GM12872 (cell line): ENCODE results near the gene UBAP2L.
A peak's percentile ranks its signal among the peaks of the same experiment; 100 is the strongest.

Experiments used
- TF ChIP-seq, protein P1 (sequence below): IDR thresholded peaks from 3 replicates; pipeline ENCODE4 v1.5.1; 2011; ENCODE audit warnings: low read depth, mild to moderate bottlenecking, low read length, moderate library complexity; ENCODE audit not compliant: insufficient read depth

Gene UBAP2L

DNA sequence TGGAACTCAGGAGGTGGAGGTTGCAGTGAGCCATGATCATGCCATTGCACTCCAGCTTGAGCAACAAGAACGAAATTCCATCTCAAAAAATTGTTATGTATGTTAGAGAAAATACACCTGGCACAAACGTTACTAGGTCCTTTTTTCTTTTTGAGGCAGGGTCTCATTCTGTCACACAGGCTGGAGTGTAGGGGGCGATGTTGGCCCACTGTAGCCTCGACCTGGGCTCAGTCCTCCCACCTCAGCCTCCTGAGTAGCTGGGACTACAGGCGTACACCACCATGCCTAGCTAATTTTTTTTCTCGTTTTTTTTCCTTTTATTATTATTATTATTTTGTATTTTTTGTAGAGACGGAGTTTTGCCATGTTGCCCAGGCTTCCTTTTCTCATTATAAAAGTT lies 56.0 kb downstream of the UBAP2L start:
- TF ChIP-seq, protein P1, sequence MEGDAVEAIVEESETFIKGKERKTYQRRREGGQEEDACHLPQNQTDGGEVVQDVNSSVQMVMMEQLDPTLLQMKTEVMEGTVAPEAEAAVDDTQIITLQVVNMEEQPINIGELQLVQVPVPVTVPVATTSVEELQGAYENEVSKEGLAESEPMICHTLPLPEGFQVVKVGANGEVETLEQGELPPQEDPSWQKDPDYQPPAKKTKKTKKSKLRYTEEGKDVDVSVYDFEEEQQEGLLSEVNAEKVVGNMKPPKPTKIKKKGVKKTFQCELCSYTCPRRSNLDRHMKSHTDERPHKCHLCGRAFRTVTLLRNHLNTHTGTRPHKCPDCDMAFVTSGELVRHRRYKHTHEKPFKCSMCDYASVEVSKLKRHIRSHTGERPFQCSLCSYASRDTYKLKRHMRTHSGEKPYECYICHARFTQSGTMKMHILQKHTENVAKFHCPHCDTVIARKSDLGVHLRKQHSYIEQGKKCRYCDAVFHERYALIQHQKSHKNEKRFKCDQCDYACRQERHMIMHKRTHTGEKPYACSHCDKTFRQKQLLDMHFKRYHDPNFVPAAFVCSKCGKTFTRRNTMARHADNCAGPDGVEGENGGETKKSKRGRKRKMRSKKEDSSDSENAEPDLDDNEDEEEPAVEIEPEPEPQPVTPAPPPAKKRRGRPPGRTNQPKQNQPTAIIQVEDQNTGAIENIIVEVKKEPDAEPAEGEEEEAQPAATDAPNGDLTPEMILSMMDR, result peak; percentile 33; the same call in 1 of the 3 replicates

DNA sequence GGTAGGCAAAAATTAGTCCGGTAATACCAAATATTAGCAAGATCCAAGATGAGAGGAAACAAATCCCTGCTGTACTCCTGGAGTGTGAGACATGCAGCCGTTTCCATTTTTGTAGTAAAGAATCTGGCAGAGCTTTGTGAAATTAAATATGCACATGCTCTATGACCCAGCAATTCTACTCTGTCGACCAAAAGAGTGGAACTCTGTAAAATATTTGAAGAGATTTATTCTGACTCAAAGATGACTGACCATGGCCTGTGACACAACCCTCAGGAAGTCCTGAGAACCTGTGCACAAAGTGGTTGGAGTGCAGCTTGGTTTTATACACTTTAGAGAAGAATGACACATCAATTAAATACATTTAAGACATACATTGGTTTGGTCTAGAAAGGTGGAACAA lies 67.9 kb downstream of the UBAP2L start:
- TF ChIP-seq, protein P1, result no peak

DNA sequence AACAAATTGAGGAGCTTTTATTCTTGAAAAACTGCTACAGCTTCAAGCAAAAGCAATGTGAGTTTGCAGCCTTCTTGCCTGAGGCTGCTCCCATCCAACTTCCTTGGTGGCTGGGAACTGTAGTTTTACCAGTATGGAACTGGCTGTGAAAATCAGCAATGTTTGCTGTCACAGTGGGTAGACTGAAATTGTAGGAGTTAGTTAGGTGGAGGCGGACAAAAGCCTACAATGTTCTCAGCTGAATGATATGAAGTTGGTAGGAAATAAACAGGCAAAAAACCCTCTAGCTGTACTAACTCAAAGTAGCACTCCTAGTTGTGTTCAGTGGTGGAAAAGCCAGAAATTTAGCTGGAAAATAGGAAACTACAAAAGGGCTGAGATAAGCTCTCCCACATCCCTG lies 70.2 kb downstream of the UBAP2L start:
- TF ChIP-seq, protein P1, result no peak

DNA sequence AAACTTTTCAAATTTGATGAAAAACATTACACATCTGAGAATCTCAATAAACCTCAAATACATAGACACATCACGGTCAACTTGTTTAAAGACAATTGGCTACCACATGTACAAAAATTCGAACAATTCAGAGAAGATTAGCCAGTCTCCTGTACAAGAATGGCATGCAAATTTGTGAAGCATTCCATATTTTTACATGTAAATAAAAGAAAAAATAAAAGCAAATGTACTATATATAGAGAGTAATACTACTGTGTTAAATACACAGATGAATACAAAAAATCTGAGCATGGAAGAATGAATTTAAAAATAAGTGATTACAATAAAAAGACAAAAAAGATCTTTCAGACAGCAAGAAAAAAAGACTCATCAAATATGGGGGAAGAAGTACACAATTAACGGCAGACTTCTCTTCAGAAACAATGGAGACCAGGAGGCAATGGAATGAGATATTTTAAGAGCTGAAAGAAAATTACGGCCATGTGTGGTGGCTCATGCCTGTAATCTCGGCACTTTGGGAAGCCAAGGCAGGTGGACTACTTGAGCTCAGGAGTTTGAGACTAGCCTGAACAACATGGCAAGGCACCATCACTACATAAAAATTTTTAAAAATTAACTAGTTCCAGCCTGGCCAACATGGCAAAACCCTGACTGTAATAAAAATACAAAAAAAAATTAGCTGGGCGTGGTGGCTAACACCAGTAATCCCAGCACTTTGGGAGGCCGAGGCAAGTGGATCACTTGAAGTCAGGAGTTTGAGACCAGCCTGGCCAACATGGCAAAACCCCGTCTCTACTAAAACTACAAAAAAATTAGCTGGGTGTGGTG lies 74.9 kb downstream of the UBAP2L start:
- TF ChIP-seq, protein P1, result no peak

DNA sequence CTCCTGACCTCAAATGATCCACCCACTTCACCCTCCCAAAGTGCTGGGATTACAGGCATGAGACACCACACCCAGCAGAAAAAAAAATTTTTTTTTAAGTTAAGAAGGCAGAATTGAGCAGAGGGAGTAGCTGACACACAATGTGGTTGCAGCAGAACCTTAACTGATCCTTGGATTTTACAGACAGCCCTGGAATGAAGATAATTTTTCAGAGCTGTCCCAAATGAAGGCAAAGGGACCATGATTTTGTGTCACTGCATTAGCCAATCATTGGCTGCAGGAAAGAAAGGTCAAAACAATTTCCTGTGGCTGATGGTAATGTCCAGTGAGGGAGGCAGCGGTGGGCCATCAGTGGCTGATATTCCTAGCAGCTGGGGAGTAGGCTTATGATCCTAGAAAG lies 80.8 kb downstream of the UBAP2L start:
- TF ChIP-seq, protein P1, result no peak

DNA sequence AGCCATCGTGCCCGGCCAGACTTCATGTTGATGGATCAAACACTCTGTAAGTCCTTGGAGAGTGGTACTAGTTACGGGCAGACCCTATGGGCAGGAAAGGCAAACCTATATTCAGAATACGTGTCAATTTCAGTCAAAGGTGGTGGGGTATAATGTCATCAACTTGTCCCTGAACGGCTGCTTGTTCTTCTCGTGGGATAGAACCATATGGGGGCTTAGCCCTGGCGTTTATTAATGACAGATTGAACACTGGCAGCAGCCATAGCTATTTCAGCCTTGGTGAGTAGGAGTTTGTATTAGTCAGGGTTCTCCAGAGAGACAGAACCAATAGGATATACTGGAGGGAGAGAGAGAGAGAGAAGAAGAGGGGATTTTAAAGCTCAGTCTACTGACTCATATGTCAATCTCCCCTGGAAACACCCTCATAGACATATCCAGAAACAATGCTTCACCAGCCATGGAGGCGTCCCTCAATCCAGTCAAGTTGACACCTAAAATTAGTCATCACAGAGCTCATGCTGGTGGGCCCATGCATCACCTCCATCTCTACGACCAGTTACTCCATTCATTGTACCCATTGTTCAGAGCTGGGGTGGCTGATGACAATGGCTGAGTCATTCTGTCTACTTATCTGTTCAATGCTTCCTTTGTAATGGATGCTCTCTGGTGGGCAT lies 84.0 kb downstream of the UBAP2L start:
- TF ChIP-seq, protein P1, result no peak

DNA sequence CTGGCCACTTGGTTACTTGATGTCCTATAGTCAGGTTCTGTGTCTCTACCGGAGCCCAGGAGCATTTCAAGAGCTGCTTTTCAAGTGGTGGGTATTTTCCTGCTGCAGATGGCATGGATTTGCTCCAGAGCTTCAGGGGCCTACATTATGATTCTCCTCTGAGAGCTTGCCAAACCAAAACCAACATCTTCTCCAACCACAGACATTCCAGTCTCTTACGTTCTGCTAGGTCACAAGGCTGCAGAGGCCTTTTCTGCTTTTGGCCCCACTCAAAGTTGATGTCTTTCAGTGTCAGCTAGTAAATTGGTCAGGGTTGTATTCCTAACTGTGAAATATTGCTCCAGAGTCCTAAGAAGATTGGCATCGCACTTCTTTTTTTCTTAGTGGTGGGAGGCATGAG lies 85.4 kb downstream of the UBAP2L start:
- TF ChIP-seq, protein P1, result no peak
